ENCODE results near the gene TMPRSS6.

Gene TMPRSS6

DNA sequence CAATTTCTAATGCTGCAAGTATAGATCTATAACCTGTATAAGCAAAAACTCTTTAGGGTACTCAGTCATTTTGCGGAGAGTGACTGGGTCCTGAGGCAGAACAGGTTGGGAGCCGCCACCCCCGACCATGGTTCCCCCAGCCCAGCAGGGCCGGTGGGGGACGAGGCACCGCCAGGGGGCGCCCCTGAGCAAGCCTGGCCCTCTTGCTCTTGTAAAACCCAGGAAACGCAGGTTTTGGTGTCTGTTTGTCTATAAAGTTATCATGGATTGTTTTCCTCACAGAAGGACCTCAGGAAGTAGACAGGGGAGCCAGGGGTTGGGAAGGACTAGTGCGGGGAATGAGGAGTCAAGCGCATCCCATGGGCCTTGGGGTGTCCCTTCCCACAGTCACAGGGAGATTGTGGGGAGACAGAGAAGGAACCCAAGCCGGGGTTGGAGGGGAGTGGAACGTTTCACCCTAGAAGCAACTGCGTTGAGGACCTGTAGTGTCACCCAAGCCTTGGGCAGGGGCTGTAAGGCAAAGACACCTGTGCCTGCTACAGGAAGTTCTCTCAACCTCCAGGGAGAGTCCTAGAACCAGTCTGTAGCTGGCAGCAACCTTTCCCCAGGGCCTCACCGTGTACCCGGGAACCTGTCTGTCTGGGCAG, 31.6 kb downstream of the TMPRSS6 start:
- no peaks in the 10 kb centered on the region for H3K79me1 ChIP-seq (ENCODE audit: low read length)
- no peak overlapping the region for H3K4ac ChIP-seq (ENCODE audit: low read depth, low read length)
- H3K23ac ChIP-seq (ENCODE audit: low read length), result no peak overlapping the region
- no peak overlapping the region for H3K27ac ChIP-seq (ENCODE audit: low read depth, low read length)
- no peak overlapping the region for H2BK120ac ChIP-seq (ENCODE audit: low read depth, low read length)
- no peak overlapping the region for H2AK5ac ChIP-seq (ENCODE audit: low read length)
- peak; percentile 55 for DNase-seq
- no peak overlapping the region for H3K18ac ChIP-seq (ENCODE audit: low read length)
- no peak overlapping the region for H3K4me2 ChIP-seq (ENCODE audit: low read length)
- H3K4me1 ChIP-seq (ENCODE audit: control insufficient read depth, low read depth, low read length), result no peaks in the 10 kb centered on the region
- H2BK5ac ChIP-seq (ENCODE audit: low read length), result no peak overlapping the region
- no peak overlapping the region for H4K8ac ChIP-seq (ENCODE audit: low read depth, low read length)
- H3K56ac ChIP-seq (ENCODE audit: low read length), result peak overlapping the region; percentile 12
- H3K9ac ChIP-seq (ENCODE audit: low read length), result no peak overlapping the region
- no peaks in the 10 kb centered on the region for H3K36me3 ChIP-seq (ENCODE audit: control insufficient read depth, insufficient read depth, low read length)
- no CpG with 5 or more reads among the region's 15 CpGs for WGBS (ENCODE audit: extremely low coverage, insufficient coverage, low lambda C conversion rate)
- H2BK15ac ChIP-seq (replicated peaks; ENCODE audit: low read depth), result no peak overlapping the region
- no peaks in the 10 kb centered on the region for H3K27me3 ChIP-seq (ENCODE audit: insufficient read depth, low read length, poor library complexity)
- H3K4me3 ChIP-seq (ENCODE audit: low read length), result no peak overlapping the region
- no peak overlapping the region for H4K5ac ChIP-seq (ENCODE audit: low read length)
- H3K79me2 ChIP-seq (ENCODE audit: control insufficient read depth, insufficient read depth, low read length), result no peaks in the 10 kb centered on the region

- Histone ChIP-seq H2BK15ac (replicated peaks; ENCODE audit: low read depth) (no peak overlapping the region), H3K4me1 (ENCODE audit: control insufficient read depth, low read depth, low read length) (no peaks in the 10 kb centered on the region), H3K36me3 (ENCODE audit: control insufficient read depth, insufficient read depth, low read length) (no peaks in the 10 kb centered on the region), H3K18ac (ENCODE audit: low read length) (no peak overlapping the region), H3K4me2 (ENCODE audit: low read length) (no peak overlapping the region), H3K9ac (ENCODE audit: low read length) (no peak overlapping the region), H3K56ac (ENCODE audit: low read length) (no peak overlapping the region), H3K4me3 (ENCODE audit: low read length) (no peak overlapping the region), H4K5ac (ENCODE audit: low read length) (no peak overlapping the region), H3K79me2 (ENCODE audit: control insufficient read depth, insufficient read depth, low read length) (no peaks in the 10 kb centered on the region), H3K27ac (ENCODE audit: low read depth, low read length) (no peak overlapping the region), H2AK5ac (ENCODE audit: low read length) (no peak overlapping the region), H3K27me3 (ENCODE audit: insufficient read depth, low read length, poor library complexity) (no peaks in the 10 kb centered on the region), H3K23ac (ENCODE audit: low read length) (no peak overlapping the region), H3K4ac (ENCODE audit: low read depth, low read length) (no peak overlapping the region), H2BK5ac (ENCODE audit: low read length) (no peak overlapping the region), H2BK120ac (ENCODE audit: low read depth, low read length) (no peak overlapping the region), H3K79me1 (ENCODE audit: low read length) (no peaks in the 10 kb centered on the region), H4K8ac (ENCODE audit: low read depth, low read length) (no peak overlapping the region)
- DNase-seq, result no peak
- no CpG with 5 or more reads among the region's 9 CpGs for WGBS (ENCODE audit: extremely low coverage, insufficient coverage, low lambda C conversion rate)
Measured at GRCh38 chr22:37075822-37076433, 33.6 kb downstream of the TMPRSS6 start.

GRCh38 chr22:37075046-37075445, 34.5 kb downstream of the TMPRSS6 start:
- H3K79me1 ChIP-seq (ENCODE audit: low read length), result no peaks in the 10 kb centered on the region
- H3K9ac ChIP-seq (ENCODE audit: low read length), result no peak overlapping the region
- H2BK15ac ChIP-seq (replicated peaks; ENCODE audit: low read depth), result no peak overlapping the region
- H3K4me3 ChIP-seq (ENCODE audit: low read length), result no peak overlapping the region
- no peak overlapping the region for H4K5ac ChIP-seq (ENCODE audit: low read length)
- H3K79me2 ChIP-seq (ENCODE audit: control insufficient read depth, insufficient read depth, low read length), result no peaks in the 10 kb centered on the region
- no peak overlapping the region for H2BK120ac ChIP-seq (ENCODE audit: low read depth, low read length)
- no peak overlapping the region for H3K4ac ChIP-seq (ENCODE audit: low read depth, low read length)
- H2BK5ac ChIP-seq (ENCODE audit: low read length), result no peak overlapping the region
- no peaks in the 10 kb centered on the region for H3K36me3 ChIP-seq (ENCODE audit: control insufficient read depth, insufficient read depth, low read length)
- H4K8ac ChIP-seq (ENCODE audit: low read depth, low read length), result no peak overlapping the region
- DNase-seq, result no peak
- no CpG with 5 or more reads among the region's 17 CpGs for WGBS (ENCODE audit: extremely low coverage, insufficient coverage, low lambda C conversion rate)
- no peaks in the 10 kb centered on the region for H3K27me3 ChIP-seq (ENCODE audit: insufficient read depth, low read length, poor library complexity)
- no peak overlapping the region for H3K27ac ChIP-seq (ENCODE audit: low read depth, low read length)
- no peak overlapping the region for H3K23ac ChIP-seq (ENCODE audit: low read length)
- no peak overlapping the region for H3K4me2 ChIP-seq (ENCODE audit: low read length)
- no peak overlapping the region for H2AK5ac ChIP-seq (ENCODE audit: low read length)
- no peak overlapping the region for H3K56ac ChIP-seq (ENCODE audit: low read length)
- H3K18ac ChIP-seq (ENCODE audit: low read length), result no peak overlapping the region
- no peaks in the 10 kb centered on the region for H3K4me1 ChIP-seq (ENCODE audit: control insufficient read depth, low read depth, low read length)

DNA sequence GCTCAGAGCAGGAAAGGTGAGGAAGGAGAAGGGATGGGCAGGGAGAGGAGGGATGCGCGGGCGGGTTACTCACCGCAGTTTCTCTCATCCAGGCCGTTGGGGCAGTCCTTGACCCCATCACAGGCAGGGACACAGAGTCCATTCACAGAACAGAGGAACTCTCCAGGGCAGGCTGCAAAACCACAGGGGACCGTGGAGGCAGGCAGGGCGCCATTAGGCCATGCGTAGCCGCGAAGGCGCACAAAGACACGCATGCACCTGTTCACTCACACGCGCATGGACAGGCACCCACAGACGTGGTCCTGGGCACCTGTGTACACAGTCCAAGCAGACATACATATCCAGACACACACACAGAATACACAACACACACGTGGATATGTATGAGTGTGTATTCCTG, 35.0 kb downstream of the TMPRSS6 start:
- Histone ChIP-seq H3K4me2 (ENCODE audit: low read length) (no peak overlapping the region), H3K9ac (ENCODE audit: low read length) (no peak overlapping the region), H3K4ac (ENCODE audit: low read depth, low read length) (no peak overlapping the region), H2BK15ac (replicated peaks; ENCODE audit: low read depth) (no peak overlapping the region), H3K56ac (ENCODE audit: low read length) (no peak overlapping the region), H4K5ac (ENCODE audit: low read length) (no peak overlapping the region), H4K8ac (ENCODE audit: low read depth, low read length) (no peak overlapping the region), H3K18ac (ENCODE audit: low read length) (no peak overlapping the region), H2BK5ac (ENCODE audit: low read length) (no peak overlapping the region), H3K4me1 (ENCODE audit: control insufficient read depth, low read depth, low read length) (no peaks in the 10 kb centered on the region), H3K36me3 (ENCODE audit: control insufficient read depth, insufficient read depth, low read length) (no peaks in the 10 kb centered on the region), H2BK120ac (ENCODE audit: low read depth, low read length) (no peak overlapping the region), H3K27me3 (ENCODE audit: insufficient read depth, low read length, poor library complexity) (no peaks in the 10 kb centered on the region), H3K4me3 (ENCODE audit: low read length) (no peak overlapping the region), H2AK5ac (ENCODE audit: low read length) (no peak overlapping the region), H3K79me2 (ENCODE audit: control insufficient read depth, insufficient read depth, low read length) (no peaks in the 10 kb centered on the region), H3K27ac (ENCODE audit: low read depth, low read length) (no peak overlapping the region), H3K79me1 (ENCODE audit: low read length) (no peaks in the 10 kb centered on the region), H3K23ac (ENCODE audit: low read length) (no peak overlapping the region)
- WGBS (ENCODE audit: extremely low coverage, insufficient coverage, low lambda C conversion rate), result no CpG with 5 or more reads among the region's 16 CpGs
- DNase-seq, result no peak

DNA sequence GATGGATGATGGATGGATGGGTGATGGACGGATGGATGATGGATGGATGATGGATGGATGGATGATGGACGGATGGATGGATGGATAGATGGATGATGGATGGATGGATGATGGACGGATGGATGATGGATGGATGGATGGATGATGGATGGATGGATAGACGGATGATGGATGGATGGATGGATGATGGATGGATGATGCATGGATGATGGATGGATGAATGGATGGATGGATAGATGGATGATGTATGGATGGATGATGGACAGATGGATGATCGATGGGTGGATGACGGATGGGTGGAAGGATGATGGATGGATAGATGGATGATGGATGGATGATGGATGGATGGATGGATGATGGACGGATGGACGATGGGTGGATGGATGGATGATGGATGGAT, 36.8 kb downstream of the TMPRSS6 start:
- H3K4me3 ChIP-seq (ENCODE audit: low read length), result no peak overlapping the region
- peaks cover 2% of the 10 kb centered on the region for H3K27me3 ChIP-seq (ENCODE audit: insufficient read depth, low read length, poor library complexity)
- 100% methylated on average over 8 of the region's 8 CpGs for WGBS (ENCODE audit: extremely low coverage, insufficient coverage, low lambda C conversion rate)
- H4K8ac ChIP-seq (ENCODE audit: low read depth, low read length), result no peak overlapping the region
- H3K9ac ChIP-seq (ENCODE audit: low read length), result no peak overlapping the region
- H3K4me2 ChIP-seq (ENCODE audit: low read length), result no peak overlapping the region
- H3K79me1 ChIP-seq (ENCODE audit: low read length), result no peaks in the 10 kb centered on the region
- H3K18ac ChIP-seq (ENCODE audit: low read length), result no peak overlapping the region
- H2BK120ac ChIP-seq (ENCODE audit: low read depth, low read length), result no peak overlapping the region
- no peak overlapping the region for H3K56ac ChIP-seq (ENCODE audit: low read length)
- no peak overlapping the region for H4K5ac ChIP-seq (ENCODE audit: low read length)
- no peaks in the 10 kb centered on the region for H3K79me2 ChIP-seq (ENCODE audit: control insufficient read depth, insufficient read depth, low read length)
- no peak overlapping the region for H2BK5ac ChIP-seq (ENCODE audit: low read length)
- H3K4me1 ChIP-seq (ENCODE audit: control insufficient read depth, low read depth, low read length), result no peaks in the 10 kb centered on the region
- no peak overlapping the region for H3K27ac ChIP-seq (ENCODE audit: low read depth, low read length)
- H2AK5ac ChIP-seq (ENCODE audit: low read length), result no peak overlapping the region
- H2BK15ac ChIP-seq (replicated peaks; ENCODE audit: low read depth), result no peak overlapping the region
- no peak overlapping the region for H3K23ac ChIP-seq (ENCODE audit: low read length)
- no peaks in the 10 kb centered on the region for H3K36me3 ChIP-seq (ENCODE audit: control insufficient read depth, insufficient read depth, low read length)
- no peak overlapping the region for H3K4ac ChIP-seq (ENCODE audit: low read depth, low read length)
- DNase-seq, result no peak
